ENCODE results near the gene PPP2R2B.

PPP2R2B gene

DNA sequence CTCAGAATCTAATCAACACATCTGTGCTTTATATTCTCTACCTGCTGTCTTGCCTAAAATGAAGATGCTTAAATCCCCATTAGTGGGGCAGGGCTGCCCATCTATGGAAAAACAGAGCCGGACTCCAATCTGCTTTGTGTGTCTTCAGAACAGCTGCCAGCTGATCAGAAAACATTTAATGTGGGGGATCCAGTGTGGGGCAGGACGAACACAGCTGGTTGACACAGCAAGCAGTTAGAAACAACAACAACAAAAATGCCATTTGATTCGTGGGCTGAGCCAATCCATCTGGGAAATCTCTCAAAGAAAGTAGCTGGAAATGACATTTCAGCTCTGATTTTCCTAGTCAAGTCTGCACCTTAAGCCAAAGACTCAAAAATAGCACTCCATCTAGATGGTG lies 99.8 kb downstream of the PPP2R2B start:
- no peak for DNase-seq

- no peak for DNase-seq
These were observed 100.3 kb downstream of the PPP2R2B start for GRCh38 chr5:146778261-146778660.

GRCh38 chr5:146772881-146773466 lies 105.6 kb downstream of the PPP2R2B start:
- DNase-seq, result no peak

- no peak for DNase-seq
These were observed 107.6 kb downstream of the PPP2R2B start for GRCh38 chr5:146770980-146771379.

GRCh38 chr5:146770546-146770945 lies 108.0 kb downstream of the PPP2R2B start:
- no peak for DNase-seq

DNA sequence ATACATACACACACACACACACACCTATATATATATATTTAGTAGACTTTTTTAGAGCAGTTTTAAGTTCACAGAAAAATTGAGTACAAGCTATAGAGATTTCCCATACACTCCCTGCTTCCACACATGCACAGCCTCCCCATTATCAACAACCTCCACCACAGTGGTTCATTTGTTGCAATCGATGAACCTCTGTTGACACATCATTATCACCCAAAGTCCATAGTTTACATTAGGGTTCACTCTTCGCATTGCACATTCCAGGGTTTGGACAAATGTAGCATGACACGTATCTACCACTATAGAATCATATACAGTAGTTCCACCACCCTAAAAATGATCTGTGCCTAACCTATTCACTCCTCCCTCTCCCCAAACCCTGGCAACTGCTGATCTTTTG lies 111.0 kb downstream of the PPP2R2B start:
- DNase-seq, result no peak

DNA sequence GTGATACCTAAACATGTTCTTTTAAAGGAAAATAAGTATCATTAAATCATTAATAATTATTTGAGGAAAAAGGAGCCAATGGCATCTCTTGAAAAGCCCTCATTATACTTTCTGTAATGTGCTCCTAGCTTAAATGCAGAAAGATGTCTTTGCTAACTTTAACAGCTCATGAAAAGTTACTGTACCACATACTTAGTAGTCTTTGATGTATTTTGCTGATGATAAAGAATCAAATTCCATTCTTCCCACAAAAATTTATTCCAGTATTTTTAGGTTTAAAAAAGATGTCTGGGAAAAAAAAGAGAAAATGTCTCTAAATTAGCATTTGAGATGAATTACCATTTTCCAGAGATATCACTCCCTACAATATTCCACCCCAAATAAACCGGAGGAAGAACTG lies 112.5 kb downstream of the PPP2R2B start:
- DNase-seq, result no peak

DNA sequence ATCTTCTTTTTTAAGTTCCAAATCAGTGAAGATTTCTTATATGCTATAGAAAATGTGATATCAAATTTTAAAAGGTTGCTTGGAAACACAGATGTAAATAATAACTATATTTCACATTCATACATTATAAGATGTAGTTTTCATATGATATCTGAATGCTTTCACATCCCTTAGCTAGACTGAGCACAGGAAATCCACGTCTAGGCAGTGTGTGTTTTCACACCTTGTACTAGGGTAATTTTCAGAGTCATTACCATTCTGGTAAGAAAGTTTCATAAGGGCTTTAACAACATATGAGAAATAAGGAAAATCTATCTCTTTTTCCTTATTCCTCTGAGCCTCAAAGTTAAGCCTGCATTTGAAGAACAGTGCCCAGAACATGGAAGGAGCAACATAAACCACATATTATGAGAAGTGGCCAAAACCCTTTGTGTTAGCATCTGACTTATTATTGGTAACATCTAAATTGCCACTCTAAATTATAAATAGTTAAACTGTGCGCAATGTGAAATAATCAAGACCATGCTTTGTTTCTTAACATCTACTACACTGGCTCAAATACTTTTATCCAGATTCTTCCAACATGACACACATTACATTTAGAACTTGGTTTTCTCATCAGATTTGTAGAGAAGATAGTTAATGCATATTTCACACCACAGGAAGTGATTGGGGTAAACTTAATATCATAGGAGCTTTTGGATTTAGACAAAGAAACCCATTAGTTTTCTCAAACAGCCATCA lies 113.3 kb downstream of the PPP2R2B start:
- no peak for DNase-seq

DNA sequence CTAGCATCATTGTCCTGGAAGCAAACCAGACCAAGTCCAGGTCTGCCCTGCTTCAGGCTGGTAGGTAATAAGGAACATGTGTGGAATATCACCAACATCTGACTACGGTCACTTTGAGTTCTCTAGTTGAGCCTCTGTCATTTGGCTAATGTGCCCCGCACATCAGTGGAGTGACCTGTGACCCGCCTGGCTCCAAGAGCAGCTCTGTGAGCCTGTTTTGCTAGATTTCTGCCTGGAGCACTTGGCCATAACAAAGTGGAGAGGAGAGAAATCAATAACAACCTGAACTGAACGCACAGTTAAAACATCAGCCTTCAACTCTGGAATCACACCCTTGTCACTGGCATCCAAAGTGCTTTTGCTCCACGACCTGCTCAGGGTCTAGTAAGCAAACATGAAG lies 115.7 kb downstream of the PPP2R2B start:
- no peak for DNase-seq

GRCh38 chr5:146761811-146762210 lies 116.7 kb downstream of the PPP2R2B start:
- DNase-seq, result no peak

- DNase-seq, result no peak
These were observed 119.6 kb downstream of the PPP2R2B start for GRCh38 chr5:146758938-146759337.

DNA sequence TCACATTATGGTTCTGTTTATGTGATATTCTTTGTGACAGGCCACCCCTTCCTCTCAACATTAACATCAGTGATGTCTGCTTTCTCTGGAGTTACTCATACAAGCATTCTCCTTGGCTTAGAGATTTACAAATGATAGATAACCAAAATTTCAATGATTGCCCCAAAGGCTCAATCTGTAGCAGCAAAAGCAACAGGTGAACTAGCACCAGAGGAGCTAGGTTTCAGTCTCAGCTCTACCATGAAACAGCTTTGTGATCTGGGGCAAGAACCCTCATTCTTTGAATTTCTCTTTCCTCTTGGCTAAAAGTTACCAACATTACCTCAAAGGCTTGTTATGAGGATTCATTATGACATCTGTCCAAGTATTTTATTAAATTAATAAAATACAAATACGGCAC lies 120.5 kb downstream of the PPP2R2B start:
- DNase-seq, result no peak

- DNase-seq, result no peak
These were observed 122.0 kb downstream of the PPP2R2B start for GRCh38 chr5:146756546-146756945.

DNA sequence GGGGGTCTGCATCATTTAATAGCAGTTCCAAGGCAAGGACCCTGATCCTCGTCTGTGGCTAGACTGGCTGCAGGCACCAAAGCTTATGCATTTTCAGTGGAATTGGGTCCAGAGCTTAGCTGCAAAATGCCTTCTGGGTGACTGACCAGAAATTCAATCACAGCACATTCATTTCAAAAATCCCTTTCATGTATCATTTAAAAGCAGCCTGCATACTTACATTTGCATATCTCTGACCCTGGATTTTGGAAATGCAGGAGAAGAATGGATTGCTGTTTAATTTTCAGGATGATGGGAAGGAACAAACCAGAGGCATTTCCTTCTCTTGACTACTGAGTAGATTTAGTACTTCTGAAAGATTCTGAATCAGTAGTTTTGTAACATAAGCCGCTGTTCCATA lies 122.8 kb downstream of the PPP2R2B start:
- DNase-seq, result no peak

- no peak for DNase-seq
These were observed 123.9 kb downstream of the PPP2R2B start for GRCh38 chr5:146754621-146755020.

GRCh38 chr5:146753641-146754040 lies 124.9 kb downstream of the PPP2R2B start:
- DNase-seq, result no peak

GRCh38 chr5:146751781-146752401 lies 126.7 kb downstream of the PPP2R2B start:
- peak; percentile 5 to 23 for DNase-seq

- no peak for DNase-seq
These were observed 127.5 kb downstream of the PPP2R2B start for GRCh38 chr5:146751054-146751453.

GRCh38 chr5:146748533-146748932 lies 130.0 kb downstream of the PPP2R2B start:
- DNase-seq, result no peak

DNA sequence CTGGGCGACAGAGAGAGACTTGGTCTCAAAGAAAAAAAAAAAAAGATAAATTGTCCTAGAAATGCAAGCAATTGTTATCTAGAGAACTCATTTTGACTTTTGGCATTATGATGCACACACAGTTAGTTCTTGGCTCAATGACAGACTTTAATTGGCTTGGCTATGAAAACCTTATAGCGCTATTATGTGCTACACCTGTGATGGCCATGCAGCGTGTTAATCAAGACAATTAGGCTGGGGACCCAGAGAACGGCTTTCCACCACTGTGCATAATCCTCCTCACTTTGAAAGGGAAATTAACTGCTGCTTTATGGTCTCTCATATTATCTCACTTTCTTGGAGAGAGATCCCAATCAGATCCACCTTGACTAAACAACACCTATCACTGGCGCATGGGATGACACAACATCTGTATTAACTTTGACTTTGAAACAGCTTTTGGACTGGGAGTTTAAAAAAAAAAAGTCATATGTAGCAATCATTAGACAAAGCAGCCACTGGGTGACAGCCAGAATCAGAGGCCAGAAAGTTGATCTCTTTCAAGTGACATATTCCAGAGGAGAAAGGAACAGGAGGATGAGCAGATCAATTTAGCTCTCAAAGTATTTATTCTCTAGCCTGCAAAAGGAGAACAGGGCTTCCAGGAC lies 132.5 kb downstream of the PPP2R2B start:
- no peak for DNase-seq

DNA sequence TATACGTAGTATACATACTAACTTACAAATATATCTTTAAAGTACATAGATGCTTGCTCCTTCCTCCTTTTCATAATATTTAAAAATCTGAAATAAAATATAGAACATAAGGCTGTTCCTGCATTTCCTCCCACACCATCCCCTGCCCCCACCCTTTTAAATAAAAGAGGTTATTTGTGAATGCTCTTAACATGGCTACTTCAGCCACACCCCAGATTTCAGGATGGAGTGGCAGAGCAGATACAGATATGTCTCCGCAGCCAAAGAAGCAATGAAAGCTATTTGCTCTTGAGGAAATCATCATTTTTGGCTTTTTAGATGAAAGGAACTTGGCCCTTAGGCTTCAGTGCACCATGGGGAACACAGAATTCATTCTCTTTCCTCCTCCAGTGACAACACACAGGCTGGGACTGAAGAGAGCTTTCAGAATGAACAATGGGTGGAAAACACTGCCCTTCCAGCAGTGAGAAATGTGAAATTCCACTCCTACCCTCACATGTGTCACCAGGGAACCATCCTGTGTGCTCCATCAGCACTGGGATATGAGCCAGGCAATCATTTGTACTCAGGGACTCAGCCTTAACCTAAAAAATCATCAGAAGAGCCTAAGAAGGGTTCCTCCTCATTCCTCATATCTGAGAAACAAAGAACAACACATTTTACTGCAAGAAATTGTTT lies 134.3 kb downstream of the PPP2R2B start:
- no peak for DNase-seq

GRCh38 chr5:146734936-146735577 lies 143.5 kb downstream of the PPP2R2B start:
- no peak for DNase-seq

DNA sequence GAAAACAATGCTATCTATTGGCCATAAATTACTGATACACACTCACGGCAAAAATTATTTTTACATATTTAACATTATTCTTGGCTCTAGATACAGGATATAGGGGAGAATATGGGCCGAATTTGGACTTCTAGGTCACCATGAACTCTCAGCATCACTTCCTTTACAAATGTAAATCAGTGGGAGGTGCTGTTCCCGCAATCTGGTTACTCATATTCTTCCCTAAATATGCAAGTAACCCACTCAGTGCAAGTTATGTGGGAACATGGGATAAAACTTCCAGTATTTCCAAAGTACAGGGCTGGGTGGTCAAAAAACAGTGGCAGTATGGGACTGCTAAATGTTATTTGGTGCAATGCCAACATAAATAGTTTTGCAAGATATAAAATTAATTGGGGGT lies 145.6 kb downstream of the PPP2R2B start:
- no peak for DNase-seq

Measured in activated CD4-positive, alpha-beta T cell treated with anti-CD3 and anti-CD28 coated beads for 4 hours (primary cell).